ENCODE results near the gene PYGO1. TPM values are rescaled to one million over a fixed set of nuclear protein-coding genes. Genes with fewer than 3 reads are reported as not detected.

The PYGO1 gene
- total and polyA plus RNA-seq, 2 of the 8 experiments (the other 6 are each of a cell fraction or from before 2014, with no cell fraction given), result 0.50 to 1.1 TPM

DNA sequence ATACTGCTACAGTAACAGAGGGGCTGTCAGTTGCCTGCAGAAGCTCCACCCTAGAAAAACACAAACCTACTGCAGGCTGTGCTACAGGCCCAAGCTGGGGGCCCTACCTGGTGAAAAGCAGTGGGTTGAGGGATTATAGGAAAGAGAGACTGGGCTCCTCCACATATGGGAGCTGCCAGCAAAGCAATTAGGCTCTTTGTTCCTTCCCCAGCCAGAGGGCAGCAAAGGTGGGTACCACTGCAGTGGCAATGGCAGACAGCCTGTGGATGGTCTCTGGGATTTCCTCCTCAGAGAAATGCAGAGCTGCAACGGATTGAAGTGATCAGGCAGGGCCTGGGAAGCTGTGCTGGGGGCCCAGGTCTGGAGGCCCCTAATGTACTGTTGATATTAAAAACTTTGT is 61.0 kb downstream of the PYGO1 start (continued):
- TF ChIP-seq RAD21 (IDR thresholded peaks at IDR 0.05 in 1 of 2, conservative IDR thresholded peaks at IDR 0.05 in 1 of 2; ENCODE audit: low read depth in 2 of 2, low read length in 2 of 2), result peak in 1 of 2 experiments; percentile 24; a peak in 1 of 4 replicates
- TF ChIP-seq KDM5A (IDR thresholded peaks at IDR 0.05; ENCODE audit: low read length), result no peak
- TF ChIP-seq TAF1 (IDR thresholded peaks at IDR 0.05; ENCODE audit: low read depth, low read length), result no peak
